Neural cell (in vitro differentiated cells): ENCODE measurements around the gene NUDT3. TPM values are rescaled to one million over a fixed set of nuclear protein-coding genes. Genes with fewer than 3 reads are reported as not detected.

ENCODE experiments used
- H2AFZ ChIP-seq: fragments of 200-600, 300-800 bp; sonication (generic), shearing (Covaris generic); 2 replicates; pipeline ENCODE4 v1.6.0; 2014; ENCODE audit warnings: low read depth, mild to moderate bottlenecking, antibody characterized with exemption, low read length, moderate library complexity
- H3F3A ChIP-seq: fragments of 200-600 bp; shearing (Covaris generic); 2 replicates; pipeline ENCODE4 v1.6.1; 2016; ENCODE audit warnings: mild to moderate bottlenecking, moderate library complexity, mixed read lengths, antibody characterized with exemption, low read length; ENCODE audit not compliant: insufficient read depth, poor library complexity, severe bottlenecking
- H3K27ac ChIP-seq: fragments of 200-600, 300-800 bp; sonication (generic), shearing (Covaris generic); 2 replicates; pipeline ENCODE4 v1.5.1; 2014; ENCODE audit warnings: mild to moderate bottlenecking, low read length, moderate library complexity
- H3K27me3 ChIP-seq: fragments of 300-800, 200-600 bp; sonication (generic), shearing (Covaris generic); 2 replicates; pipeline ENCODE4 v1.6.0; 2014; ENCODE audit warnings: mild to moderate bottlenecking, low read depth, low read length, moderate library complexity; ENCODE audit not compliant: insufficient read depth
- H3K36me3 ChIP-seq: fragments of 300-800, 200-600 bp; sonication (generic), shearing (Covaris generic); 2 replicates; pipeline ENCODE4 v1.5.1; 2014; ENCODE audit warnings: mild to moderate bottlenecking, antibody characterized with exemption, low read length, moderate library complexity; ENCODE audit not compliant: insufficient read depth
- H3K4me2 ChIP-seq: fragments of 300-800, 200-600 bp; sonication (generic), shearing (Covaris generic); 2 replicates; pipeline ENCODE4 v1.6.0; 2014; ENCODE audit warnings: mild to moderate bottlenecking, low read length
- H3K4me3 ChIP-seq: fragments of 300-800, 200-600 bp; sonication (generic), shearing (Covaris generic); 2 replicates; pipeline ENCODE4 v1.5.1; 2014; ENCODE audit warnings: mild to moderate bottlenecking, low read length, moderate library complexity
- H3K79me2 ChIP-seq: fragments of 200-600 bp; shearing (Covaris generic); replicated peaks from 2 replicates; pipeline ENCODE4 v1.6.0; 2014; ENCODE audit warnings: mild to moderate bottlenecking, low read length, moderate library complexity; ENCODE audit not compliant: insufficient read depth
- H3K9ac ChIP-seq: fragments of 300-800, 200-600 bp; sonication (generic), shearing (Covaris generic); 2 replicates; pipeline ENCODE4 v1.6.1; 2016; ENCODE audit warnings: mild to moderate bottlenecking, low read length, mixed read lengths
- H3K9me2 ChIP-seq: fragments of 200-600 bp; shearing (Covaris generic); 2 replicates; pipeline ENCODE4 v1.6.1; 2016; ENCODE audit warnings: mild to moderate bottlenecking, low read length, mixed read lengths; ENCODE audit not compliant: insufficient read depth
- H3K9me3 ChIP-seq: fragments of 200-600, 300-800 bp; sonication (generic), shearing (Covaris generic); 2 replicates; pipeline ENCODE4 v1.6.1; 2016; ENCODE audit warnings: mild to moderate bottlenecking, mixed run types, low read length, moderate library complexity, mixed read lengths
- H4K20me1 ChIP-seq: fragments of 200-600 bp; shearing (Covaris generic); 2 replicates; pipeline ENCODE4 v1.6.1; 2016; ENCODE audit warnings: mild to moderate bottlenecking, mixed run types; ENCODE audit not compliant: insufficient read depth
- CTCF ChIP-seq: fragments of 450-650 bp; IDR thresholded peaks from 2 replicates; pipeline ENCODE4 v1.5.1; 2014; ENCODE audit warnings: antibody characterized with exemption, mild to moderate bottlenecking, moderate library complexity; ENCODE audit not compliant: poor library complexity, severe bottlenecking
- EP300 ChIP-seq: fragments of 450-650 bp; conservative IDR thresholded peaks from 2 replicates; pipeline ENCODE4 v1.6.1; 2014; ENCODE audit warnings: antibody characterized with exemption, mild to moderate bottlenecking, moderate library complexity; ENCODE audit not compliant: poor library complexity, severe bottlenecking
- EZH2 ChIP-seq: fragments of 200-600, 300-800 bp; shearing (Covaris generic), sonication (generic); IDR thresholded peaks from 2 replicates; pipeline ENCODE4 v1.6.1; 2014; ENCODE audit warnings: antibody characterized with exemption, low read length, borderline replicate concordance, mild to moderate bottlenecking; ENCODE audit not compliant: insufficient read depth, poor library complexity, severe bottlenecking
- MXI1 ChIP-seq: fragments of 450-650 bp; conservative IDR thresholded peaks from 2 replicates; pipeline ENCODE4 v1.6.1; 2014; ENCODE audit warnings: antibody characterized with exemption, mild to moderate bottlenecking; ENCODE audit not compliant: poor library complexity, severe bottlenecking
- POLR2AphosphoS5 ChIP-seq: IDR thresholded peaks from 2 replicates; pipeline ENCODE4 v1.6.1; 2012
- RAD21 ChIP-seq: fragments of 450-650 bp; conservative IDR thresholded peaks from 2 replicates; pipeline ENCODE4 v1.6.1; 2014; ENCODE audit warnings: antibody characterized with exemption, mild to moderate bottlenecking, moderate library complexity
- REST ChIP-seq: IDR thresholded peaks from 2 replicates; pipeline ENCODE4 v1.6.1; 2012; ENCODE audit warnings: borderline replicate concordance
- SMC3 ChIP-seq: fragments of 450-650 bp; conservative IDR thresholded peaks from 2 replicates; pipeline ENCODE4 v1.6.1; 2014; ENCODE audit warnings: antibody characterized with exemption, mild to moderate bottlenecking, moderate library complexity; ENCODE audit not compliant: poor library complexity
- TAF1 ChIP-seq: IDR thresholded peaks from 2 replicates; pipeline ENCODE4 v1.6.1; 2012; ENCODE audit warnings: low read depth
- polyA plus RNA-seq: library from polyadenylated mRNA; depleted of rRNA; stranded (reverse); fragments of >200 nt; gene quantifications from 2 replicates; pipeline ENCODE4 v1.2.3, GENCODE V29; 2014

NUDT3 gene
- polyA plus RNA-seq, 1 donor from 2014 or later: 80.2 TPM

- no peak overlapping the region for H3K27ac ChIP-seq
- no peak overlapping the region for H2AFZ ChIP-seq
- H4K20me1 ChIP-seq: no peaks in the 10 kb centered on the region
- no peaks in the 10 kb centered on the region for H3K36me3 ChIP-seq
- no peaks in the 10 kb centered on the region for H3K9me2 ChIP-seq
- no peaks in the 10 kb centered on the region for H3K27me3 ChIP-seq
- H3F3A ChIP-seq: no peaks in the 10 kb centered on the region
- no peak overlapping the region for H3K9ac ChIP-seq
- H3K4me3 ChIP-seq: no peak overlapping the region
- H3K9me3 ChIP-seq: no peaks in the 10 kb centered on the region
- TF ChIP-seq EP300: no peak
- TF ChIP-seq SMC3: no peak
- TF ChIP-seq EZH2: no peak
- no peak for TF ChIP-seq REST
- H3K4me2 ChIP-seq: no peak overlapping the region
- H3K79me2 ChIP-seq: no peaks in the 10 kb centered on the region
Measured at GRCh38 chr6:34276191-34276590, 116.3 kb downstream of the NUDT3 start.

GRCh38 chr6:34275128-34275804 is 117.2 kb downstream of the NUDT3 start:
- no peaks in the 10 kb centered on the region for H3K9me3 ChIP-seq
- H3K4me2 ChIP-seq: no peak overlapping the region
- H3K9ac ChIP-seq: no peak overlapping the region
- H3K79me2 ChIP-seq: no peaks in the 10 kb centered on the region
- H3K4me3 ChIP-seq: no peak overlapping the region
- TF ChIP-seq EZH2 (no peak), TAF1 (no peak), EP300 (no peak), POLR2AphosphoS5 (no peak), MXI1 (no peak), SMC3 (no peak), CTCF (no peak), REST (no peak), RAD21 (no peak)
- no peaks in the 10 kb centered on the region for H3K9me2 ChIP-seq
- no peak overlapping the region for H3K27ac ChIP-seq
- no peak overlapping the region for H2AFZ ChIP-seq
- H3K27me3 ChIP-seq: no peaks in the 10 kb centered on the region
- no peaks in the 10 kb centered on the region for H3K36me3 ChIP-seq
- H3F3A ChIP-seq: no peaks in the 10 kb centered on the region
- H4K20me1 ChIP-seq: no peaks in the 10 kb centered on the region
